HFFc6 (cell line): ENCODE data around the gene GNMT. TPM values are rescaled to one million over a fixed set of nuclear protein-coding genes. Genes with fewer than 3 reads are reported as not detected.

Experiments used
- DNase-seq: peaks from one replicate; pipeline ENCODE4 v3.0.0-alpha.2; 2018
- H3K27ac Mint-ChIP-seq: 2 replicates; pipeline ENCODE4 v1.8.0; 2020; ENCODE audit warnings: mild to moderate bottlenecking, mixed read lengths
- H3K27me3 Mint-ChIP-seq: 2 replicates; pipeline ENCODE4 v1.8.0; 2021; ENCODE audit warnings: mild to moderate bottlenecking, moderate library complexity, mixed read lengths; ENCODE audit not compliant: insufficient read depth
- H3K36me3 Mint-ChIP-seq: 2 replicates; pipeline ENCODE4 v1.8.0; 2021; ENCODE audit warnings: low read depth, mixed read lengths
- H3K4me1 Mint-ChIP-seq: 2 replicates; pipeline ENCODE4 v1.8.0; 2020; ENCODE audit warnings: low read depth, mixed read lengths
- H3K4me3 Mint-ChIP-seq: 2 replicates; pipeline ENCODE4 v1.8.0; 2020; ENCODE audit warnings: mild to moderate bottlenecking, moderate library complexity, mixed read lengths
- H3K9me3 Mint-ChIP-seq: 2 replicates; pipeline ENCODE4 v1.8.0; 2020; ENCODE audit warnings: mild to moderate bottlenecking, mixed read lengths
- CTCF ChIP-seq: fragments of 200-600 bp; sonication (generic); IDR thresholded peaks from 2 replicates; pipeline ENCODE4 v1.5.0; 2021; ENCODE audit warnings: antibody characterized with exemption, mild to moderate bottlenecking
- total RNA-seq, 6 experiments: library from RNA; stranded (reverse); fragmentation: NEBNext Ultra II Directional; extraction: Animal tissue kit (Norgen Biotek cat#: 25700); gene quantifications; 2 replicates in 1 of 6; 3 replicates in 5 of 6; pipeline ENCODE4 v1.2.3, GENCODE V29; 2021

Gene GNMT
- total RNA-seq, 6 experiments from 2014 or later: 0.16 to 0.24 (median 0.20) TPM; not detected in 1

DNA sequence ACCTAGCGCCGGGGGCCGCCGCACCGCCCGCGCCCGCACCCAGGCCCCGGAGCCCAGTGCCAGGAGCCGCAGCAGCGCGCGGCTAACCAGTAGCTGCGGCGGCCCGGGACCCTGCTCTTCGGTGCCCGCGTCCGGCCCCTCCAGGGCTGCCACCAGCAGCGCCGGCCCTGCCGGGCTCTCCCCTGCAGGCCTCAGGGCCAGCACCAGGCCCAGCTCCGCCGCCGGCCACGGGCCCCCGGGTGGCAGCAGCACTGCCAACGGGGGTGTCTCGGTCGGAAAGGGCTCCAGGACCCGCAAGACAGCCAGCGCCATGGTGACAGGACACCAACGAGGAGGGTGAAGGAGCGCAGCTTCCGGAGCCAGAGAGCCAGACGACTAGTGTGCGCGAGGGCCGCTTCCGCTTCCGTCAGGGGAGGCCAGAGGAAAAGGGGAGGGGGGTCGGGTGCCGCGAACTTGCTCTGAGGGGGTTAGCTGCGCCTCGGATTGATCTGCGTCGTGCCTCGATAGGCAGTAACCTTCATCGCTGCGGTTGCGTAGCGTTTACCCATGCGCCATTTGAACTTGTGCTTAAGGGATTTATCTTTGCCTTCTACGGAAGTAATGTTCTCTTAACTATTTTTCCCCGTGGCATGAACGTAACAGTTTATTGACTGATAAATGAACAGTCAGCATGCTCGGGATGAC, 18.4 kb downstream of the GNMT start, which contains the start of gene PEX6:
TSS of gene PEX6 (minus strand) at position 343 of the 684 bp plus-strand sequence. CDS start at position 312, 31 bp downstream.
- no peaks in the 10 kb centered on the region for H3K27me3 Mint-ChIP-seq
- no peak for TF ChIP-seq CTCF
- peak; percentile 76 for DNase-seq
- peak within 1 kb of the TSS; percentile 95 for H3K4me3 Mint-ChIP-seq
- peak within 1 kb of the TSS; percentile 93 for H3K27ac Mint-ChIP-seq
- peaks cover 18% of the 10 kb centered on the region for H3K36me3 Mint-ChIP-seq
- no peaks in the 10 kb centered on the region for H3K9me3 Mint-ChIP-seq
- peaks cover 42% of the 10 kb centered on the region for H3K4me1 Mint-ChIP-seq

DNA sequence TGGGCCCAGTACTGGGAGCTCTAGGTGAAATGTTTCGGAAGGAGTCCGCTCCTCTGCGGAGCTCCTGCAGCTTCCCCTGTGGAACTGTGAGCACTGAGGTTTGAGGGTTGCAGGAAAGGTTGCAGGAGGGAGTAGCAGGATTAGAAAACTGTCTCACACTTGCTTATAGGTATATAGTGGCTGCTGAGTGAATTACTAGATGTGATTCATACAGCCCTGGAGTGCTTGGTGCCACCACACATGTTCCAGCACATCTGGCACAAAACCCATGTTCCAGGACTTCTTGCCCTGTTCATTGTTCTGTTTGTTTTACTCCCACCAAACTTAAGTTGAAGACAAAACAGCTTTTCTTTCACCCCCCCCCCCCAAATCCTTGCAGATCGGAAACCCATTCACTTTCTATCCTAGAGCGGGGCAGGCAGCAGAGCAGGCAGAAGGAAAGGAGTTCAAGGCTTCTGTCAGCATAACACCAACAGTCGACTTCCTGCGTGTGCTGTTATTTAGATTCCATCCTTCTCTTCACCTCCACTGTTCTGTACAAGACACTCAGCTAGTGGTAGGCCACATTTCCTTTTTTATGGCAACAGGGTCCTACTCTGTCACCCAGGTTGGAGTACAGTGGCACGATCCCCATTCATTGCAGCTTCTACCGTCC, 19.1 kb downstream of the GNMT start:
- peaks cover 18% of the 10 kb centered on the region for H3K36me3 Mint-ChIP-seq
- no peak for TF ChIP-seq CTCF
- H3K27ac Mint-ChIP-seq: peak overlapping the region; percentile 93
- no peaks in the 10 kb centered on the region for H3K27me3 Mint-ChIP-seq
- peak; percentile 48 for DNase-seq
- H3K9me3 Mint-ChIP-seq: no peaks in the 10 kb centered on the region
- peaks cover 44% of the 10 kb centered on the region for H3K4me1 Mint-ChIP-seq
- peak overlapping the region; percentile 92 for H3K4me3 Mint-ChIP-seq

DNA sequence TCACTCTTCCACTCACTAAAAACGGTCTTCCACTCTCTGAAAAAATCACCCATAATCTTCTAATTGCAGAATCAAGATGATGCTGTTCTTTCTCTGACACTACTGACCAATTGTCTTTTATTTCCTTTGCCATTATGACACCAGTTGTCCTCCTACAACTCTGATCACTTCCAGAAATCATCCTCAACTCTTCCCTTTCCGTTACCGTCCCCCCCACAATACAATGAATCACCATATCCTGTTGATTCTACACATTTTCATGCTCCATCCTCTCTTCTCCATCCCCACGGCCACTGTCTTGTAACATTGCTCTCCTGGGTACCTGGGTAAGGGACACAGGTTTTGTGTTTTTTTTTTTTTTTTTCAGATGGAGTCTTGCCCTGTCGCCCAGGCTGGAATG, 21.3 kb downstream of the GNMT start:
- DNase-seq: no peak
- Mint-ChIP-seq H3K27me3 (peaks cover 2% of the 10 kb centered on the region; the same call in 1 of the 2 replicates), H3K4me1 (peaks cover 55% of the 10 kb centered on the region), H3K9me3 (no peaks in the 10 kb centered on the region), H3K36me3 (peaks cover 16% of the 10 kb centered on the region), H3K27ac (peak overlapping the region; percentile 66), H3K4me3 (peak overlapping the region; percentile 24)
- no peak for TF ChIP-seq CTCF

GRCh38 chr6:42984001-42984923, 23.7 kb downstream of the GNMT start, which contains the start of gene PPP2R5D:
Gene PPP2R5D, plus strand, starts transcription at chr6:42984570. Its CDS starts 108 bp downstream, at chr6:42984678.
- Mint-ChIP-seq H3K27me3 (peaks cover 2% of the 10 kb centered on the region; the same call in 1 of the 2 replicates), H3K36me3 (peaks cover 21% of the 10 kb centered on the region), H3K4me3 (peak within 1 kb of the TSS; percentile 88), H3K4me1 (peaks cover 61% of the 10 kb centered on the region), H3K27ac (peak within 1 kb of the TSS; percentile 92), H3K9me3 (no peaks in the 10 kb centered on the region)
- no peak for TF ChIP-seq CTCF
- peak; percentile 99 for DNase-seq

GRCh38 chr6:42984924-42985475, 24.4 kb downstream of the GNMT start:
- Mint-ChIP-seq H3K4me1 (peaks cover 54% of the 10 kb centered on the region), H3K27me3 (peaks cover 2% of the 10 kb centered on the region; the same call in 1 of the 2 replicates), H3K27ac (peak overlapping the region; percentile 92), H3K4me3 (peak overlapping the region; percentile 88), H3K36me3 (peaks cover 23% of the 10 kb centered on the region), H3K9me3 (no peaks in the 10 kb centered on the region)
- DNase-seq: no peak
- TF ChIP-seq CTCF: no peak
